HCT116 (cell line): ENCODE data around the gene RPL7A. TPM values are rescaled to one million over a fixed set of nuclear protein-coding genes. Genes with fewer than 3 reads are reported as not detected.

Experiments used
- ATAC-seq: fragments of 200-7000 bp; cut with Tn5 transposase; 2 replicates; pipeline ENCODE4 v1.9.1; 2020; ENCODE audit warnings: mild to moderate bottlenecking, moderate library complexity
- BruUV-seq: library from RNA; stranded (reverse); fragments of 400-500 nt; replicated peaks from 2 replicates; lab custom pipeline; 2021; lab: Mats Ljungman, UMichigan
- CTCF ChIA-PET: fragments of 300-600 bp; sonication (Branson Sonifier 250); formaldehyde crosslinking; loops from one replicate; lab custom pipeline; 2021; ENCODE audit warnings: antibody characterized with exemption; lab: Charles Lee
- POLR2A ChIA-PET: fragments of 300-600, 350-600 bp; sonication (Branson Sonifier 250); formaldehyde crosslinking; loops from one replicate; lab custom pipeline; 2021; ENCODE audit warnings: antibody characterized with exemption; lab: Charles Lee
- RAD21 ChIA-PET, 2 experiments: fragments of 300-600 bp; sonication (Branson Sonifier 250); formaldehyde crosslinking; loops; one replicate each; lab custom pipeline; 2023; ENCODE audit warnings: low total read pairs in 2 of 2; ENCODE audit not compliant: uncharacterized antibody in 2 of 2, unreplicated experiment in 2 of 2, low non-redundant PET in 1 of 2; lab: Charles Lee
- DNase-seq: peaks from one replicate; pipeline ENCODE4 v3.0.0-alpha.2; 2010; ENCODE audit warnings: low read depth, low spot score
- H2AFZ ChIP-seq: fragments of 200-600 bp; shearing (Covaris generic), sonication (generic); 2 replicates; pipeline ENCODE4 v1.6.1; 2017; ENCODE audit warnings: low read depth, mixed run types, mixed read lengths, antibody characterized with exemption, low read length; ENCODE audit not compliant: poor library complexity, severe bottlenecking
- H3K27ac ChIP-seq: 2 replicates; pipeline ENCODE4 v1.5.1; 2012; ENCODE audit warnings: low read depth, low read length
- H3K27me3 ChIP-seq: fragments of 200-600 bp; sonication (generic); 2 replicates; pipeline ENCODE4 v1.6.1; 2016; ENCODE audit warnings: mixed run types, low read length, mixed read lengths; ENCODE audit not compliant: insufficient read depth
- H3K36me3 ChIP-seq, 2 experiments: fragments of 200-500 bp in 1 of 2; fragments of 200-600 bp in 1 of 2; sonication (Bioruptor generic) in 1 of 2; sonication (generic) in 1 of 2; 2 replicates each; pipeline versions ENCODE4 v1.5.1 to v1.6.1; 2014 to 2016; ENCODE audit warnings: low read length in 2 of 2, inconsistent platforms in 1 of 2, mixed read lengths in 1 of 2, mixed run types in 1 of 2; ENCODE audit not compliant: insufficient read depth in 2 of 2, control insufficient read depth in 1 of 2
- H3K4me1 ChIP-seq, 2 experiments: fragments of 200-600 bp in 1 of 2; sonication (generic) in 1 of 2; 2 replicates each; pipeline versions ENCODE4 v1.5.1 to v1.6.1; 2012 to 2017; ENCODE audit warnings: low read length in 2 of 2, inconsistent platforms in 1 of 2, mild to moderate bottlenecking in 1 of 2, mixed read lengths in 1 of 2, mixed run types in 1 of 2, moderate library complexity in 1 of 2; ENCODE audit not compliant: insufficient read depth in 2 of 2, control insufficient read depth in 1 of 2
- H3K4me2 ChIP-seq: fragments of 200-600 bp; sonication (generic); 2 replicates; pipeline ENCODE4 v1.6.1; 2017; ENCODE audit warnings: mixed run types, low read length, mixed read lengths
- H3K4me3 ChIP-seq, 2 experiments: fragments of 200-600 bp in 1 of 2; sonication (generic) in 1 of 2; replicated peaks in 1 of 2; 2 replicates each; pipeline ENCODE4 v1.5.1; 2011 to 2016; ENCODE audit warnings: low read length in 2 of 2, control low read depth in 1 of 2, low read depth in 1 of 2, mild to moderate bottlenecking in 1 of 2, mixed read lengths in 1 of 2, mixed run types in 1 of 2
- H3K79me2 ChIP-seq: fragments of 200-600 bp; sonication (generic); 2 replicates; pipeline ENCODE4 v1.6.1; 2017; ENCODE audit warnings: mild to moderate bottlenecking, mixed run types, low read length, moderate library complexity, mixed read lengths; ENCODE audit not compliant: insufficient read depth
- H3K9ac ChIP-seq: fragments of 200-600 bp; sonication (generic); 2 replicates; pipeline ENCODE4 v1.6.1; 2016; ENCODE audit warnings: low read length, mixed read lengths
- H3K9me2 ChIP-seq: fragments of 200-600 bp; sonication (generic), shearing (Covaris generic); 2 replicates; pipeline ENCODE4 v1.6.1; 2017; ENCODE audit warnings: mixed run types, mild to moderate bottlenecking, moderate library complexity; ENCODE audit not compliant: insufficient read depth
- H3K9me3 ChIP-seq, 2 experiments: fragments of 200-500 bp in 1 of 2; fragments of 200-600 bp in 1 of 2; sonication (Bioruptor generic) in 1 of 2; sonication (generic) in 1 of 2; 2 replicates each; pipeline ENCODE4 v1.6.1; 2014 to 2017; ENCODE audit warnings: low read length in 2 of 2, mixed read lengths in 2 of 2, inconsistent platforms in 1 of 2, low read depth in 1 of 2, mild to moderate bottlenecking in 1 of 2, mixed run types in 1 of 2, moderate library complexity in 1 of 2; ENCODE audit not compliant: control insufficient read depth in 1 of 2, insufficient read depth in 1 of 2
- H4K20me1 ChIP-seq: fragments of 200-600 bp; sonication (generic), shearing (Covaris generic); 2 replicates; pipeline ENCODE4 v1.6.1; 2017; ENCODE audit warnings: mixed run types, mild to moderate bottlenecking, moderate library complexity; ENCODE audit not compliant: insufficient read depth
- ATF3 ChIP-seq: IDR thresholded peaks from 2 replicates; pipeline ENCODE4 v1.6.1; 2012
- CBX3 ChIP-seq: IDR thresholded peaks from 2 replicates; pipeline ENCODE4 v1.6.1; 2012; ENCODE audit warnings: low read depth
- POLR2A ChIP-seq: IDR thresholded peaks from 2 replicates; pipeline ENCODE4 v1.7.0; 2011; ENCODE audit warnings: borderline replicate concordance; ENCODE audit not compliant: insufficient read depth, insufficient read length; ENCODE audit errors: extremely low read depth
- SP1 ChIP-seq: IDR thresholded peaks from 2 replicates; pipeline ENCODE4 v1.6.1; 2012; ENCODE audit warnings: low read depth
- intact Hi-C: fragments of 100-400 bp; cut with micrococcal nuclease; formaldehyde crosslinking; loops from 2 replicates; pipeline ENCODE4 v1.10.0; 2022
- total RNA-seq: library from RNA; stranded (reverse); gene quantifications from one replicate; pipeline ENCODE4 v1.2.1, GENCODE V29; 2021; ENCODE audit not compliant: unreplicated experiment
- TF ChIP-seq, protein P1 (sequence below): IDR thresholded peaks from 2 replicates; pipeline ENCODE4 v1.6.1; 2012

RPL7A gene
- total RNA-seq, 1 experiment from 2014 or later, result 2,837 TPM

DNA sequence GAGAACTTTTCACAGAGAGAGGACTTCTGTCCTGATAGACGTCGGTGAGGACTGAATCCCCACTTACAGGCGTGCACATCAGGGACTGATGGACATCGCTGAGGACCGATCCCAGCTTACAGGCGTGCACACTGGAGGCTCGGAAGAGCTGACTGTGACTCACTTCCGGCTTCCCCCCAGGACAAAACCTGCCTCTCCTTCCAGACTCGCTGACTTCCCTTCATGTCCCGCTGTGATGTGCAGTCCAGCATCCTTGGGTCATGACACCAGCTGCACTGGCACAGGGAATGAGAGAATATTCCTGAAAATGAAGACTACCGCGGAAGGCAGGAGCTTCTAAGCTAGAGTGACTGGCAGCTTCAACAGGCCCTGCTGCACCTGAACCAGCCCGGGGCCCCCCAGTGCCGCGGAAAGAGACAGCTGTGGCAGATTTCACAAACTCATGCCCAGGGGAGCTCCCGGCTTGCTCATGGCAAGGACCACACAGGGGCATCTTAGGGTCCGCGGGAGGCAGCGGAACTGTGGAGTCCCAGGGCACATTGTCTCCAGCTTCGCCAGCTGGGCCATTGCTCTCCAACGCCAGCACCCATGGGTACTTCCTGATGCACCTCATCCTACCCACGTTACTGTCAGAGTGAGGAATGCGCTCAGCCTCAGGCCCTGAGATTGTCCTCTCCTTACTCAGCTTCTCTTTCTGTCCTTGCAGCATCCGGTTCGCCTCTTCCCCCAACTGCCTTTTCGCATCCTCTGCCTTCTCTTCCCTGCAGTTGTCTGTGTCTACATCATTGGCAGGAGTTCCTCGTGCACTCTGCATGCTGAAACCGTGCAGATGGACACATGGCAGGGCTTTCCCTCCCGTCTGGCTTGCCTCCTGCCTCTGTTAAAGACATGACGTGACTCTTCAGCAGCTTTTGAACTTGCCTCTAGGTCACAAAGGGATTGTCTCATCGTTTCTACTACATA lies 41.5 kb upstream of the RPL7A start:
- Histone ChIP-seq H3K27me3 (0 out of 2 replicates have a peak, but pooled peaks cover 3% of the 10 kb centered on the region), H3K27ac (no peak overlapping the region), H3K4me3 (no peak overlapping the region), H3K4me2 (no peak overlapping the region), H3K4me1 (no peaks in the 10 kb centered on the region), H2AFZ (no peak overlapping the region), H4K20me1 (no peaks in the 10 kb centered on the region), H3K36me3 (no peaks in the 10 kb centered on the region), H3K9me2 (no peaks in the 10 kb centered on the region), H3K9ac (no peak overlapping the region), H3K79me2 (no peaks in the 10 kb centered on the region), H3K9me3 (peaks cover 0 to 3% of the 10 kb centered on the region in 2 experiments; a peak in 1 of 4 replicates)
- ChIA-PET POLR2A (interaction anchor here (0.6 kb wide), 2 partner anchors 37 to 167 kb away, joined by 3 to 4 read pairs; no protein-coding TSS in a partner anchor), RAD21 (no interaction called here), CTCF (no interaction called here)
- no TSS peak for BruUV-seq
- intact Hi-C loops, result no loop called here
- ATAC-seq (no peak), DNase-seq (no peak)
- TF ChIP-seq, protein P1, sequence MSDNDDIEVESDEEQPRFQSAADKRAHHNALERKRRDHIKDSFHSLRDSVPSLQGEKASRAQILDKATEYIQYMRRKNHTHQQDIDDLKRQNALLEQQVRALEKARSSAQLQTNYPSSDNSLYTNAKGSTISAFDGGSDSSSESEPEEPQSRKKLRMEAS, result no peak
- no peak for TF ChIP-seq SP1

DNA sequence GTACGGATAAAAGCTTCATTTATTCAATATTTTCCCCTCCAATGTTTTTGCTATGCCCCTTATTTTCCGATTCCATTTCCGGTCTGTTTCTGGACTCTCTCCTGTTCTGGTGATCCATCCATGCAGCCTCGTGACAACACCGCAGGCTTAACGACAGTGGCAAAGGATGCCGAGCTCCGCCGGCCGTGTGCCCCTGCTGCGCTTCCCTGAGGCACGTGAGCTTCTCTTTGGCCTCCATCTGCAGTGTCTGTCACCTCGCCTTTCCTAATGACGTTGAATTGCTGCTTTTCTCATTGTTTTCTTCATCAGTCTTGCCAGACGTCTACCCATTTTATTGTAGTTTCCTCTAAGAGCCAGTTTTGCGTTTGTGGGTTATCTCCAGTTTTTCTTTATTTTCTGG lies 40.7 kb upstream of the RPL7A start:
- Histone ChIP-seq H3K36me3 (no peaks in the 10 kb centered on the region), H3K27ac (no peak overlapping the region), H3K9me3 (peaks cover 0 to 3% of the 10 kb centered on the region in 2 experiments; a peak in 1 of 4 replicates), H3K4me3 (no peak overlapping the region), H3K9ac (no peak overlapping the region), H2AFZ (no peak overlapping the region), H3K79me2 (no peaks in the 10 kb centered on the region), H3K9me2 (no peaks in the 10 kb centered on the region), H3K4me2 (no peak overlapping the region), H3K4me1 (no peaks in the 10 kb centered on the region), H4K20me1 (no peaks in the 10 kb centered on the region), H3K27me3 (0 out of 2 replicates have a peak, but pooled peaks cover 3% of the 10 kb centered on the region)
- intact Hi-C loops, result no loop called here
- BruUV-seq, result no TSS peak
- DNase-seq, result no peak
- CTCF ChIA-PET, result no interaction called here
- POLR2A ChIA-PET, result interaction anchor here (0.6 kb wide), 2 partner anchors 38 to 168 kb away, joined by 3 to 4 read pairs; no protein-coding TSS in a partner anchor
- TF ChIP-seq CBX3 (no peak), ATF3 (no peak), POLR2A (no peak)
- TF ChIP-seq, protein P1, result no peak
- no peak for ATAC-seq
- RAD21 ChIA-PET, result no interaction called here
